ENCODE measurements around the gene TMCO4.

The TMCO4 gene

GRCh38 chr1:19824036-19824435, 24.3 kb upstream of the TMCO4 start:
- no peak for ATAC-seq
- TF ChIP-seq TOX (CRISPR knock-in tag; IDR thresholded peaks at IDR 0.05; ENCODE audit: borderline replicate concordance) (no peak), ESRRG (CRISPR knock-in tag; IDR thresholded peaks at IDR 0.05) (no peak), POU6F1 (CRISPR knock-in tag; IDR thresholded peaks at IDR 0.05; ENCODE audit: borderline replicate concordance, low read depth) (no peak), CREB5 (CRISPR knock-in tag; IDR thresholded peaks at IDR 0.05; ENCODE audit: low read depth) (no peak), PATZ1 (CRISPR knock-in tag; IDR thresholded peaks at IDR 0.05; ENCODE audit: borderline replicate concordance) (no peak), ZNF565 (CRISPR knock-in tag; conservative IDR thresholded peaks at IDR 0.05; ENCODE audit: low read depth) (no peak), PPARA (CRISPR knock-in tag; IDR thresholded peaks at IDR 0.05; ENCODE audit: borderline replicate concordance) (no peak), RARB (CRISPR knock-in tag; IDR thresholded peaks at IDR 0.05) (no peak), TSHZ2 (CRISPR knock-in tag; IDR thresholded peaks at IDR 0.05) (no peak), GLIS3 (CRISPR knock-in tag; IDR thresholded peaks at IDR 0.05) (no peak), ZC3H10 (CRISPR knock-in tag; IDR thresholded peaks at IDR 0.05) (no peak), OSR1 (CRISPR knock-in tag; IDR thresholded peaks at IDR 0.05) (no peak)

- TF ChIP-seq CSRNP3 (CRISPR knock-in tag; IDR thresholded peaks at IDR 0.05) (no peak), ESRRG (CRISPR knock-in tag; IDR thresholded peaks at IDR 0.05) (no peak), OSR1 (CRISPR knock-in tag; IDR thresholded peaks at IDR 0.05) (no peak)
- ATAC-seq, result no peak
These were observed 20.0 kb upstream of the TMCO4 start for GRCh38 chr1:19819701-19820100.

- ATAC-seq, result no peak
- no peak for TF ChIP-seq PPARA (CRISPR knock-in tag; IDR thresholded peaks at IDR 0.05; ENCODE audit: borderline replicate concordance)
- TF ChIP-seq ISL1 (CRISPR knock-in tag; IDR thresholded peaks at IDR 0.05), result no peak
- no peak for TF ChIP-seq ESRRG (CRISPR knock-in tag; IDR thresholded peaks at IDR 0.05)
- TF ChIP-seq POU6F1 (CRISPR knock-in tag; IDR thresholded peaks at IDR 0.05; ENCODE audit: borderline replicate concordance, low read depth), result no peak
- no peak for TF ChIP-seq ARNTL (CRISPR knock-in tag; IDR thresholded peaks at IDR 0.05; ENCODE audit: borderline replicate concordance, low read depth)
- TF ChIP-seq GLIS3 (CRISPR knock-in tag; IDR thresholded peaks at IDR 0.05), result no peak
- no peak for TF ChIP-seq BACH2 (CRISPR knock-in tag; IDR thresholded peaks at IDR 0.05; ENCODE audit: borderline replicate concordance)
- no peak for TF ChIP-seq TSHZ2 (CRISPR knock-in tag; IDR thresholded peaks at IDR 0.05)
- no peak for TF ChIP-seq SNAI2 (CRISPR knock-in tag; IDR thresholded peaks at IDR 0.05)
- TF ChIP-seq CREB5 (CRISPR knock-in tag; IDR thresholded peaks at IDR 0.05; ENCODE audit: low read depth), result no peak
- no peak for TF ChIP-seq TCF4 (CRISPR knock-in tag; IDR thresholded peaks at IDR 0.05; ENCODE audit: borderline replicate concordance)
- no peak for TF ChIP-seq ZNF8 (CRISPR knock-in tag; IDR thresholded peaks at IDR 0.05)
- TF ChIP-seq ZNF70 (CRISPR knock-in tag; IDR thresholded peaks at IDR 0.05), result no peak
- TF ChIP-seq ZC3H10 (CRISPR knock-in tag; IDR thresholded peaks at IDR 0.05), result no peak
These were observed 18.6 kb upstream of the TMCO4 start for GRCh38 chr1:19818324-19818723.
